GM18909 (cell line): ENCODE data around the gene KRT40.

Experiments
- ATAC-seq: cut with Tn5 transposase; IDR thresholded peaks from one replicate; pipeline ENCODE4 v1.9.1; 2021; ENCODE audit warnings: mild to moderate bottlenecking; ENCODE audit not compliant: unreplicated experiment, poor library complexity

The KRT40 gene

DNA sequence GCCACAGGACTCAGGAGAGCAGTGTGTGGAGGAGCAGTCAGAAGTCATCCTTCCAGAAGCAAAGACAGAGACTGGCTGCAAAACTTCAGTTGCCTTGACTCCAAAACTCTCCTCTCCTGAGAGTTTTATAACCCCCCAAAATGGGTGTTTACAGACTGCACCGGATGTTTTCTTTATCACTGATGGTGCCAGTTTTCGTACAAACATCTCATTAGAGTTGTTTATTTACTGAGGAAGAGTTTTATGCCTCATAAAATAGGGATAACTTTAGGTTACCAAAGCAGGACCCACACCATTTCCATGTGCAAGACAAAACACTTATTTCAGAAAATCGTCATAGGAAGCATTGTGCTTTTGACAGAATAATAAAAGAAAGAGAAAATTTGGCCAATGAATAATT lies at the start of gene KRT40:
Gene KRT40 (minus strand): TSS at position 101 of the 400 bp plus-strand sequence. CDS start 53 bp downstream, at position 48.
- ATAC-seq, result no peak

DNA sequence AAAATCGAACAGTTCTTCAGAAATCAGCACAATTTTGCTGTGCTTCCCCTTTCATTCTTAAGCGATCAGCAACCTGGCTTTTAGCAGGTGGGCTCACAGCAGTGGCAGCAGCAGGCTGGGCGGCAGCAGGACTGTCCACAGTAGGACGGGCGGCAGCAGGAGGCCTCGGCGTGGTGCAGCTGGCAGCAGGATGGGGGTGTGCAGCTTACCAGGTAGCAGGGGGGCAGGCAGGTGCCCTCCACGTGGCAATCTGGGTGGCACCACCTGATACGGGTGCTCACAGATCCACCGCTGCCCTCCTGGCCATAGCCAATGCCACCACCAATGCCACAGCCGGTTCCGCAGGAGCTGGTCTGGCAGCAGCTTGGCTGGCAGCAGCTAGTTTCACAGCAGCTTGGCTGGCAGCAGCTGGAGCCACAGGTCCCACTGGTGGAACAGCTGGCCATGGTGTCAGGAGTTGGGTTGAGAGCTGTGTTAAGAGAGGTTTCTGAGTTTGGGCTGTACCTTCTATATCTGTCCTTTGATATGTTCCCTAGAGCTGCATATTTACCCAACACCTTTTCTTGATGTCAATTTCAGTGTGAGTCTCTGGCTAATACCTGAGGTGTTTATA lies 45.6 kb upstream of the KRT40 start, which contains the start of gene KRTAP1-4:
Gene KRTAP1-4 (minus strand): TSS at position 563 of the 613 bp plus-strand sequence. CDS start 117 bp downstream, at position 446.
- no peak for ATAC-seq

DNA sequence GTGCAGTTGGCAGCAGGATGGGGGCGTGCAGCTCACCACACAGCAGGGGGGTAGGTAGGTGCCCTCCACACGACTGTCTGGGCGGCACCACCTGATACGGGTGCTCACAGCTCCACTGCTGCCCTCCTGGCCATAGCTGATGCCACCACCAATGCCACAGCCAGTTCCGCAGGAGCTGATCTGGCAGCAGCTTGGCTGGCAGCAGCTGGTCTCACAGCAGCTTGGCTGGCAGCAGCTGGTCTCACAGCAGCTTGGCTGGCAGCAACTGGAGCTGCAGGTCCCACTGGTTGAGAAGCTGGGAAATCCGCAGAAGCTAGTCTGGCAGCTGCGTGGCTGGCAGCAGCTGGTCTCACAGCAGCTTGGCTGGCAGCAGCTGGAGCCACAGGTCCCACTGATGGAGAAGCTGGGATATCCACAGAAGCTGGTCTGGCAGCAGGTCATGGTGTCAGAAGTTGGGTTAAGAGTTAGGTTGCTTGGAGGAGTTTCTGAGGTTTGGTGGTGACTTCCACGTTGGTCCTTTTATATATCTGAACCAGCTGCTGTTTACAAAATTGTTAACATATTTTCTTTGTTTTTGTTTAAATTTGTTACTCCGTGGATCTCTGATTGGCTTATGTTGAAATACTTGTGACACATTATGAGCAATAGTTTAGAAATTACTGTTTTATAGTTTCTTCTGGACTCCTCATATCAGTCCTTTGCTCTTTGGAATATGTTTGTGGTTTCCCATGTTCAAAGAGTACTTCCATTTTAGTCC lies 42.8 kb upstream of the KRT40 start, which contains the start of gene KRTAP1-5:
Gene KRTAP1-5 (minus strand): TSS at position 494 of the 757 bp plus-strand sequence. CDS start 53 bp downstream, at position 441.
- ATAC-seq, result no peak

DNA sequence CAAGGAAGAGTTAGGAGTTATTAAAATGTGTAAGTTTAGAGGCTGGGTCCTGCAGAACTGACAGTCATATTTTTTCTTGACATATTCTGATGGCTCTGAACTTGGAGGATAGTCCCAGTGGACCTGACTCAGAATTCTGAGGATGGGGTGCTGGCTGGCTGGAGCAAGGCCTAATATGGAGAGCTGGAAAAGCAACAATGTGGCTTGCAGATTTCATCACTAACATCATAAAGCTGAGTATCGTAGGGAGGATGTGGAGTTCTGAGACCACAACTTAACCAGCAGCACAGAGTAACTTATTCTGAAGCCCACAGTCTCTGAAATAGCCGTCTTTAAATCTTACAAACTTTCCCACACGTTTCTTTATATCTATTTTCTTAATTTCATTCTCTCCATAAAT lies 40.6 kb upstream of the KRT40 start:
- no peak for ATAC-seq

DNA sequence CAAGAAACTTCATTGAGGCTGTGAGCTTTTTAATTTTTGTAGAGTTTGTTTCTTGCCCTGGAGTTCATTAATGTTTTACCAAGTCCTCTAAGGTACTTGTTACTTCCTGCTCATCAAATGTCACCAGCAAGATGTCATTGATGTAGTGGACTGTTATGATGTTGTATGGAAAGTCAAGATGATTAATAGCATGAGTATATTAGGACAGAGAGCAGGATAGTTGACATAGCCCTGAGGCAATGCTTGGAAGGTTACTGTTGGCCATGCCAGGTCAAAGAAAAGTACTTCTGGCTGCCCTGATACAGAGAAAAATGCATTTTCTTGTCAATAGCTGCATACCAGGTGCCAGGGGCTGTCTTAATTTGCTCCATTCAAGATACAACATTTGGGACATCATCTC lies 36.2 kb upstream of the KRT40 start:
- ATAC-seq, result no peak

DNA sequence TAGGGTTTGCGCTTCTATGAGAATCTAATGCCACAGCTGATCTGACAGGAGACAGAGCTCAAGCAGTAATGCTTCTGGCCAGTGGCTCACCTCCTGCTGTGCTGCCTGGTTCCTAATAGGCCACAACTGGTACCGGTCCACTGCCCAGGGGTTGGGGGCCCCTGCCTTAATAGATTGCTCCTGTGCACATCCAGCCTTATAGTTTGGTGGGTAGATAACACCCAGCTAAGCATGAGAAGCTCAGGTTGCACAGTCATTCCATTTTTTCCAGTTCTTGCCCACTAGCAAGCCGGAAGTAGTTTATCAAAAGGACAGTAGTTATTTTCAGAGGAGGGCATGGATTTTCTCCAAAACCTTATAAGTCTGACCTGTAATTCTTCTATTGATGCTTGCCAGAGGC lies 35.3 kb upstream of the KRT40 start:
- ATAC-seq, result no peak

DNA sequence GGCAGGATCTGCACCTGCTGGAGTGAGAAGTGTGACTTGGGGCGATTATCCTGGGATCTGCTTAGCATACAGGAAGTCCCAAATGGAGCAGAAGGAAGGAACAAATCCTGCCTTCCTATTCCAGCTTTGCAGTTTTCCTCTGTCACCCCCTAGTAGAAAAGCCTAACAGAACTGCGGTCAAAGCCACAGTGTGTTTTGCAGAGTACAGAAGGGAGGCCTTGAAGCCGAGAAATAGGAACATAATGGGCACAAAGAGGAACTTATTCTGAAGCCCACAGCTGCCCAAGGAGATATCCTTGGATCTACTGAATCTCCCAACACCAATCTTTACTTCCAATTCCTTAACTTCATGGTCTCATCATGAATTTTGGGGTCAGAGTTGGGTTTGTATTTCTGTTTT lies 34.4 kb upstream of the KRT40 start:
- no peak for ATAC-seq

DNA sequence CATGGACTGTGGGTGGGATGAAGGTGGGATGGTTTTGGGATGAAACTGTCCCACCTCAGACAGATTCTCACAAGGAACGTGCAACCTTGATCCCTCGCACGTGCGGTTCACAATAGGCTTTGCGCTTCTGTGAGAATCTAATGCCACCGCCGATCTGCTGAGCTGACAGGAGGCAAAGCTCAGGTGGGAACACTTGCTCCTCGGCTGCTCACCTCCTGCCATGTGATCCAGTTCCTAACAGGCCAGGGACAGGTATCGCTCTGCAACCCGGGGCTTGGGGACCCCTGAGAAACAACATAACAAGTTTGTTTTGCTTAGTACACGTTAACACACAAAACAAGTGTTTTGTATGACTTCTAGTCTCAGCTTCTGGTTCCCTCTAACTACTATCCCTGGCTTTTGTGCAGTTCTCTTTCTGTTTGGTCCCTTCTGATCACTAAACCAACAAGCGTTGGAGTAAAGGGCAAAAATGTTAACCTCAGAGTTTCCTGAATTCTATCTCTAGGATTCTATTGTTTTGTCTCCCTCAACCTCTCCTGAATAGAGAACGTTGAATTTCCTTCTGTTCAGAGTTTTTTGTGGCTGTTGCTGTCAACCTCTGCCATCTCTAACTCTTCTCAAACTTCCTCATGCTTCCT lies 32.6 kb upstream of the KRT40 start:
- no peak for ATAC-seq

DNA sequence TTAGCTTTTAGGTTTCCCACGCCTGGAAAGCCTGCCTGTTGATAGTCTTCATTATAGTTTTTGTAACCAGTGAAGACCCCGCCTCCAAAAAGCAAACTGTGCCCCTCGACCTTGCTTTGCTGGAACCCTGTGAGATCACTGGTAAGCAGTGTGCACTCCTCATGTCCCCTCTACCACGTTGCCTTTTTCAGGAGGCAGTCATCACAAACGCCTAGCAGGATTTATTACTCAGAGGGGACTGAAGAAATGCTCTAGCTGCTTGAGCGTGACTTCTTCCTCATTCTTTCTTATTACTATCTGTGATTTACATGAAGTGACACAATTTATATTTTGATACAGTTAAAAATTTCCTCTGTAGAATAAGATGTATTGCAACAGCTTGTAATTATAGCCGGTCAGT lies 31.3 kb upstream of the KRT40 start:
- ATAC-seq, result no peak

DNA sequence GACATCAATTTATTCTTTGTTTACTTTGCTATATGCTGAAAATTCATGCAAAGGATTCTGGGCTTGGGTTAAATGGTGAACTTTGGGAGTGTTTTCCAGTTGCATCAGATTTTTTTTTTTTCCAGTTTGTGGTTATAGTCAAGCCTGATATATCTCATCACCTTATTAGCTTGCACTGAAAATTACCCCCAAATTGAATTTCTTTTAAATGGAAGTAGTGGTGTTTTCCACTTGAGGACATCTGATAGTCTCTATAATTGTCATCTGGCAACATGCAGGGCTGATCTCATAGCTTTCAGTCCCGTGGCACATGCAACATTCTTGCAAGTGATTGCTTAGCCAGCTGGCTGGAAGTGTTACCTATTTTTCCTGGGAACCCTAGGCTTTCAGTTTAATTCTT lies 29.5 kb upstream of the KRT40 start:
- no peak for ATAC-seq

DNA sequence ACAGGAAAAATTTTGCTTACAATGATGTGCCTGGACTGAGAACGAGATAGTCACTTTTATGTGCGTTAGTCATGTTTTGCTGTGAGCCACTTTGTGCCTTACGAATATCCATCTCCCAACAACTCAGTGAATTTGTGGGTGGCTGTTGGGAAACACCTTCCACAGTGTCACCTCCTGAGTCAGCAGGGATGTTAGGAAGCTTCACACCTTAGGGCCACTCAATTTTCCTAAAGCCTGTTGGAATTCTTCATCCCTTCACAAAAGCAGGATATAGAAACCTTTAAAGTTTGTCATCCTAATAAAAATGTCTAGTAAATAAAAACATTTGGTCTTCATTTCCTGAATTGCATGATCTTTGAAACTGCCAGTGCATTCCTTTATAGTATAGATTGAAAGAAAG lies 29.1 kb upstream of the KRT40 start:
- no peak for ATAC-seq

DNA sequence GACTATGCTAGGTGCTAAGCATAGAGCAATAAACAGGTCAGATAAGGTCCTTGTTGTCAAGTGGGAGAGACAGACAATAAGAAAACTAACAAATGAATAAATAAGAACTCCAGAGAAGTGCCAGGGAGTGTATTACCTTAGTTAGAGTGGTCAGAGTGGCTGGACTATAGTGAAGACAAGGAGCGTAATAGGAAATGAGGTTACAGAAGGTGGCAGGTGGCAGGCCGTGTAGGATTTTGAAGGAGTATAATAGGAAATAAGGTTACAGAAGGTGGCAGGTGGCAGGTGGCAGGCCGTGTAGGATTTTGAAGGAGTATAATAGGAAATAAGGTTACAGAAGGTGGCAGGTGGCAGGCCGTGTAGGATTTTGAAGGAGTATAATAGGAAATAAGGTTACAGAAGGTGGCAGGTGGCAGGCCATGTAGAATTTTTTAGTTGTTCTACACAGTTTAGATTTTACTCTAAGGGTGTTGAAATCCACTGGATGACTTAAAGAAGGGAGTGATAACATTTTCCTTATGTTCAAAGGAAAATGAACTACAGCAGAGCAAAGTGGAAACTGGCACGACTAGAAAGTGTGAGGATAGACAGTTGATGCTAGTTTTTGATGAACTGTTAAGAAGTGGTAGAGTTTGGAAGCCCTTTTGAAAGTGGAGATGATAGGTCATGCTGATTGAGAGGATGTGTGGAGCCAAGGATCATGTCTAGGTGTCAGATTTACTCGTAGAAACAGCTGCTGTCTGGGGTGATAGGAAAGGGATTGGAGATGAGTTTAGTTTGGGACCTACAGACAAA lies 28.4 kb upstream of the KRT40 start:
- ATAC-seq, result no peak

DNA sequence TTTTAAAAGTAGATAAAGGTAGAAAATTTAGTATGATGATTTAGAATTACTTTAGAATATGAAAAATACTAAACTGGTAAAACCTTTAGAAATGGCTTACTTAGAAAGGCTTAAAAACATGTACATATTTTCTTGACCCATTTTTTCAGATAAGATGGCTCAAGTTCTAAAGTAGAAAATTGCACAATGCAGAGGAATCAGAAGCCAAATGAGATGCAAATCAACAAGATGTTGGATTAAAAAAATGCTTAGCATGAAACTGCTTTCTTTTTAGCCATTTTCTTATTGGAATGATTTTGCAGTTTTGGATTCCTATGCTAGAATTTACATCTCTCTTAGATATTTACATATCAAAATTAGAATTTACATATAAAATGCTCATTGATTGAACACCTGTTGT lies 26.3 kb upstream of the KRT40 start:
- no peak for ATAC-seq

DNA sequence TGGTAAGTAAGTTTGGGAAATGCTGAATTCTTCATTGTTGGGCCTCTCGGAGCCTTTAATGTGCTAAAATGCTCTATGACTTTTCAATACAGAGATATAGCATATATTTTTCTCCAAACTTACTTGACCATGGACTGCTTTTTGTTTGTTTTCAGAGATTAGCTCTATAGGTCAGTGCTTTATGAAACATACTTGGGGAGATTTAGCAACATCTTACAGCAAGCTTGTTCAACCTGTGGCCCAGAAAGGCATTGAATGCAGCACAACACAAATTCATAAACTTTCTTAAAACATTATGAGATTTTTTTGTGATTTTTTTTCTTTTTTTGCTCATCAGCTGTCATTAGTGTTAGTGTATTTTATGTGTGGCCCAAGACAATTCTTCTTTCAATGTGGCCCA lies 25.8 kb upstream of the KRT40 start:
- no peak for ATAC-seq

DNA sequence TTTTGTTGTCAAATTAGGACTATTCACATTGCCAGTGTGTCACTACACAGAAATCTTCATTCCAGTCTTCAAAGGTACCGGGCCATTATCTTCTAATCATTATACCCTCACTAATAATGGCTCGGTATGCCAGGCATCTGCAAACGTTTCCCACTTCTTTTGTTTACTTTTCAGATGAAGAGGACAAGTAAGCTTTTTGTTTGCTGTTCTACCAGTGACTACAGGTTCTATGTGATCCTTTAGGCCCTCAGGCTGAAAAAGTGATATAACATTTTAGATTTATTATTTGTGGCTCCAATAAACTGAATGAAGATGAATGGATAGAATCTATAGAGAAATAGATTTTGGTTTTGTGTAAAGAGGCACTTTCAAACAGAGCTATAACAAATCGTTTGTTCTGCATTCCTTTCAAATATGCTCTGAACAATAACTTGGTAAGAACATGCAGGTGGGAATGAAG lies 25.2 kb upstream of the KRT40 start:
- no peak for ATAC-seq

DNA sequence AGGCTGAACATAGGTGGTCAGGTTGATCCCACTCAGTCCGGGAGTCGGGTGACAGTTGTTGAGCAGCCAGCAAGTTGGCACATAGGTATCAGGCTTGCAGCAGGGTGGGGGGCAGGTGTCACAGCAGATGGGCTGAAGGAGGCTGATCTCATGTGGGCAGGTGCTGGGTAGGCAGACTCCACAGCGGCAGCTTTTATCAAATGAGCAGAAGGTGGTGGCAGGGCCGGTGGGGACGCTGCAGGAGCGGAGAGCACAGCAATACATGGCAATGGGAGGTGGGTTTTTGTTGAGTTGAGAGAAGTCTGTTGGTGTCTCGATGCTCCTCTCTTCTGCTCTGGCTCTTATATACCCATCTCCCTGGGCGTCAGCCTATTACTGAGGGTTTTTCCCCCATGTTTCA lies 24.7 kb upstream of the KRT40 start, which contains the start of gene KRTAP3-1:
Gene KRTAP3-1 (minus strand): TSS at position 318 of the 400 bp plus-strand sequence. CDS start 54 bp downstream, at position 264.
- ATAC-seq, result no peak

DNA sequence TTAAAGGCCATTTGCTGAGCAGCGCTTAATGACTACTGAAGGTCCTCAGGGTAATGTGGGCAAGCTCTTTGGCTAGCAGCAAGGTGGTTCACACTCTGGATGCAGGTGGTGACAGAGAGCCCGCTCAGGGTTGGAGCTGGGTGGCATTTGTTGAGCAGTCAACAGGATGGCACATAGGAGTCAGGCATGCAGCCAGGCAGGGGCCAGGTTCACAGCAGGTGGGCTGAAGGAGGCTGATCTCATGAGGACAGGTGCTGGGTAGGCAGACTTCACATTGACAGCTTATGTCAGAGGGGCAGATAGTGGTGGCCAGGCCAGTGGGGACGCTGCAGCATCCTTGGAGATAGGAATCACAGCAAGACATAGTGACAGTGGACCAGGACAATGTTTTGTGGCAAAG lies 20.3 kb upstream of the KRT40 start:
- ATAC-seq, result no peak

DNA sequence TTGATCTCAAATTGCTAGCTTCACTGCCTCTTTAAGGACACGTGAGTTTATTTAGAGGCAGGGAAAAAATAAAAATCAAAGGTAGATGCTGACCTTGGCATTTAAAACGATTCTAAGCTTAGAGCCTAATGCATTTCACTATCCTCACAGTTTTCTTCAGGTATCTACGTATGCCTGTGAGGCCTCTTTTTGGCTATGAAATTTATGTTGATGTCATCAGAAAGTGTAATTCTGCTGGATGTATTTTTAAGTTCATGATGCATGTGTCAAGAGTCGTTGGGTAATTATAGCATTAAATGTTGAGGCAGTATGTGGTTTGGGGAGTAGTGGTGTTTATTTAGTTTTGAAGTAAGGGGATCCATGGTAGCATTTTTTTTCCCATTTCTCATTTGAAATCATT lies 19.8 kb upstream of the KRT40 start:
- no peak for ATAC-seq

DNA sequence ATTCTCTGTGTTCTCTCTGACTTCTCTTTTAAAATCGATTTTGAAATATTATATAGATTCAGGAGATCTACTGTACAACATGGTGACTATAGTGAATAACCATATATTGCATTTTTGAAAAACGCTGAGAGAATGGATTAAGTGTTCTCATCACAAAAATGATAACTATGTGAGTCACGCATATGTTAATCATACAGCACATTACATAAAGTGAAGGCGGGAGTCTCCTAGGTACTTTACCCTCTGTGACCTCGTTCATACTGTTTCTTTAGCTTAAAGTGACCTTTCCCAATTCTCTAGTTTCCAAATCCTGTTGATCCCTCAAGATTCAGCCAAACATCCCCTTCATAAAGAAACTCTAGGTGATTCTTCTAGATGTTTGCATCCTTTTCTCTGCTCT lies 18.7 kb upstream of the KRT40 start:
- no peak for ATAC-seq

DNA sequence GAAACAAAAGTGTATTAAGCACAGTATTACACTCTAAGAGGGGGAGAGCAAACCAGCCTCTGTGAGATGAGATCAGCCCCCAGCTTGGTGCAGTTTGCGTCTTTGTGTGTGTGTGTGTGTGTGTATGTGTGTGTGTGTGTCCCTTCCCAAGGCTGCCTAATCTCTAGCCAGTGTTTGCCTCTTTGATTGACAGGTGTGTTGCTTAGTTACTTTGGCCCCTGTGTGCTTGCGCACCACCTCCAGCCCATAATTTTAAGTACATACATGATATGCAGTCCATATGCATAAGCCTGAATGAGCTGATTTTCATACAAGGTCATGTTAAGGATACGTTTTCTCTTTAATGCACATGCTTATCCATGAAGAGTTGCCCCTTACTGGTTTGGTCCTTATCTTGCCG lies 17.7 kb upstream of the KRT40 start:
- no peak for ATAC-seq
